OCI-LY7 (cell line): ENCODE results near the gene FOXP1.

Source experiments
- EZH2phosphoT487 ChIP-seq: fragments of 200-600 bp; sonication (generic); IDR thresholded peaks from 2 replicates; pipeline ENCODE4 v1.6.1; 2018; ENCODE audit warnings: low read depth, borderline replicate concordance, mild to moderate bottlenecking, mixed run types, antibody characterized with exemption, low read length, moderate library complexity, mixed read lengths
- TF ChIP-seq, protein P1 (sequence below): fragments of 200-600 bp; sonication (generic); conservative IDR thresholded peaks from 2 replicates; pipeline ENCODE4 v1.5.1; 2014; ENCODE audit warnings: mild to moderate bottlenecking, antibody characterized with exemption, low read length, moderate library complexity, mixed read lengths

DNA sequence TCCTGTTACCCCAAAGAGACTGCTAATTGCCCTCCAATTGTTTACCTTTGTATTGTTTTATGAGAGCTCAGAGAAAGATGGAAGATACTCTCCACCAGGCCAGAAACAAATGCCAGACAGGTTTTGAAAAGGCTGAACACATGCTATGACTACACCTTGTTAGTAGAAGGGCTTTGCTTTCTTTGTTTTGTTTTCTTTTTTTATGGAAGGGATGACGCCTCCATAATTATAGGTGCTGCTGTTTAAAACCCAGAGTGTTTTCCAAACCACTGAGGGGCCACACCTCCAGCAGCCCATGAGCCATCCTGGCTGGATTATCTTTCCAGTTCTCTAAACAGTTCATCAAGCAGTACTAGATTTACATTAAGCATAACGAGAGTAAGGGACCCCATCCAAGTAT is 5.6 kb upstream of the FOXP1 start:
- TF ChIP-seq, protein P1, sequence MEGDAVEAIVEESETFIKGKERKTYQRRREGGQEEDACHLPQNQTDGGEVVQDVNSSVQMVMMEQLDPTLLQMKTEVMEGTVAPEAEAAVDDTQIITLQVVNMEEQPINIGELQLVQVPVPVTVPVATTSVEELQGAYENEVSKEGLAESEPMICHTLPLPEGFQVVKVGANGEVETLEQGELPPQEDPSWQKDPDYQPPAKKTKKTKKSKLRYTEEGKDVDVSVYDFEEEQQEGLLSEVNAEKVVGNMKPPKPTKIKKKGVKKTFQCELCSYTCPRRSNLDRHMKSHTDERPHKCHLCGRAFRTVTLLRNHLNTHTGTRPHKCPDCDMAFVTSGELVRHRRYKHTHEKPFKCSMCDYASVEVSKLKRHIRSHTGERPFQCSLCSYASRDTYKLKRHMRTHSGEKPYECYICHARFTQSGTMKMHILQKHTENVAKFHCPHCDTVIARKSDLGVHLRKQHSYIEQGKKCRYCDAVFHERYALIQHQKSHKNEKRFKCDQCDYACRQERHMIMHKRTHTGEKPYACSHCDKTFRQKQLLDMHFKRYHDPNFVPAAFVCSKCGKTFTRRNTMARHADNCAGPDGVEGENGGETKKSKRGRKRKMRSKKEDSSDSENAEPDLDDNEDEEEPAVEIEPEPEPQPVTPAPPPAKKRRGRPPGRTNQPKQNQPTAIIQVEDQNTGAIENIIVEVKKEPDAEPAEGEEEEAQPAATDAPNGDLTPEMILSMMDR = no peak
- no peak for TF ChIP-seq EZH2phosphoT487
